Neural progenitor cell (in vitro differentiated cells): Measurements from ENCODE around the gene KLHL36. TPM values are rescaled to one million over a fixed set of nuclear protein-coding genes. Genes with fewer than 3 reads are reported as not detected.

Source experiments
- DNase-seq: peaks from one replicate; pipeline ENCODE4 v3.0.0-alpha.2; 2016; ENCODE audit warnings: low spot score
- H2AFZ ChIP-seq: fragments of 200-600 bp; sonication (generic); replicated peaks from 2 replicates; pipeline ENCODE4 v1.6.1; 2016; ENCODE audit warnings: antibody characterized with exemption
- H3F3A ChIP-seq: fragments of 200-600 bp; sonication (generic); 2 replicates; pipeline ENCODE4 v1.6.1; 2016; ENCODE audit warnings: antibody characterized with exemption, low read depth
- H3K27ac ChIP-seq: fragments of 200-600 bp; sonication (generic); 2 replicates; pipeline ENCODE4 v1.5.1; 2016; ENCODE audit warnings: mild to moderate bottlenecking
- H3K27me3 ChIP-seq: fragments of 200-600 bp; sonication (generic); 2 replicates; pipeline ENCODE4 v1.6.1; 2016; ENCODE audit warnings: mild to moderate bottlenecking, moderate library complexity
- H3K36me3 ChIP-seq: fragments of 200-600 bp; sonication (generic); 2 replicates; pipeline ENCODE4 v1.5.1; 2016
- H3K4me1 ChIP-seq: fragments of 200-600 bp; sonication (generic); 2 replicates; pipeline ENCODE4 v1.6.1; 2016; ENCODE audit warnings: mixed run types
- H3K4me2 ChIP-seq: fragments of 200-600 bp; sonication (generic); 2 replicates; pipeline ENCODE4 v1.6.1; 2016
- H3K4me3 ChIP-seq: fragments of 200-600 bp; sonication (generic); 2 replicates; pipeline ENCODE4 v1.5.1; 2016
- H3K79me2 ChIP-seq: fragments of 200-600 bp; sonication (generic); 2 replicates; pipeline ENCODE4 v1.6.1; 2016; ENCODE audit warnings: low read depth
- H3K9ac ChIP-seq: fragments of 200-600 bp; sonication (generic); 2 replicates; pipeline ENCODE4 v1.6.1; 2016
- H3K9me3 ChIP-seq: fragments of 200-600 bp; sonication (generic); 2 replicates; pipeline ENCODE4 v1.5.1; 2016; ENCODE audit warnings: low read depth
- H4K20me1 ChIP-seq: fragments of 200-600 bp; sonication (generic); 2 replicates; pipeline ENCODE4 v1.6.1; 2016; ENCODE audit warnings: low read depth
- H3K27ac Mint-ChIP-seq: 3 replicates; pipeline ENCODE4 v1.8.0; 2021; ENCODE audit warnings: mixed read lengths
- H3K27me3 Mint-ChIP-seq: 2 replicates; pipeline ENCODE4 v1.8.0; 2022; ENCODE audit warnings: low read depth, mild to moderate bottlenecking, inconsistent platforms, moderate library complexity, mixed read lengths; ENCODE audit not compliant: insufficient read depth
- H3K36me3 Mint-ChIP-seq: 3 replicates; pipeline ENCODE4 v1.8.0; 2021; ENCODE audit warnings: mixed read lengths
- H3K4me1 Mint-ChIP-seq: 3 replicates; pipeline ENCODE4 v1.8.0; 2021; ENCODE audit warnings: mixed read lengths
- H3K4me3 Mint-ChIP-seq: 3 replicates; pipeline ENCODE4 v1.8.0; 2021; ENCODE audit warnings: mild to moderate bottlenecking, moderate library complexity, mixed read lengths
- H3K9me3 Mint-ChIP-seq: 3 replicates; pipeline ENCODE4 v1.8.0; 2020; ENCODE audit warnings: mixed read lengths
- CTCF ChIP-seq: fragments of 200-600 bp; sonication (generic); IDR thresholded peaks from 2 replicates; pipeline ENCODE4 v1.5.1; 2017; ENCODE audit warnings: antibody characterized with exemption, mild to moderate bottlenecking
- EZH2 ChIP-seq: fragments of 200-600 bp; sonication (generic); IDR thresholded peaks from 2 replicates; pipeline ENCODE4 v1.6.1; 2017; ENCODE audit warnings: antibody characterized with exemption, mild to moderate bottlenecking, moderate library complexity
- EZH2phosphoT487 ChIP-seq: fragments of 200-600 bp; sonication (generic); IDR thresholded peaks from 2 replicates; pipeline ENCODE4 v1.6.1; 2017; ENCODE audit warnings: antibody characterized with exemption
- total RNA-seq: library from RNA; depleted of rRNA; stranded (reverse); fragments of >200 nt; gene quantifications from 2 replicates; pipeline ENCODE4 v1.2.3, GENCODE V29; 2015; ENCODE audit warnings: low replicate concordance

KLHL36 gene
- total RNA-seq, 1 donor from 2014 or later, result 15.9 TPM

GRCh38 chr16:84612686-84613085 is 35.6 kb upstream of the KLHL36 start:
- Histone ChIP-seq H3F3A (peaks cover 17% of the 10 kb centered on the region), H3K27ac (no peak overlapping the region), H3K79me2 (peaks cover 95% of the 10 kb centered on the region), H3K9ac (no peak overlapping the region), H3K4me1 (peaks cover 25% of the 10 kb centered on the region), H3K4me3 (no peak overlapping the region), H3K9me3 (no peaks in the 10 kb centered on the region), H2AFZ (no peak overlapping the region), H3K36me3 (no peaks in the 10 kb centered on the region), H3K27me3 (peaks cover 12% of the 10 kb centered on the region), H4K20me1 (peaks cover 75% of the 10 kb centered on the region), H3K4me2 (no peak overlapping the region)
- peaks cover 48% of the 10 kb centered on the region for H3K36me3 Mint-ChIP-seq
- H3K9me3 Mint-ChIP-seq, result no peaks in the 10 kb centered on the region
- DNase-seq, result no peak
- peaks cover 5% of the 10 kb centered on the region for H3K27me3 Mint-ChIP-seq
- H3K27ac Mint-ChIP-seq, result no peak overlapping the region
- no peak overlapping the region for H3K4me3 Mint-ChIP-seq
- H3K4me1 Mint-ChIP-seq, result peaks cover 54% of the 10 kb centered on the region
- no peak for TF ChIP-seq CTCF
- TF ChIP-seq EZH2phosphoT487, result no peak
- TF ChIP-seq EZH2, result no peak

- no peak for DNase-seq
- no peak overlapping the region for H3K9ac ChIP-seq
- peaks cover 54% of the 10 kb centered on the region for H3K4me1 Mint-ChIP-seq
- peak overlapping the region; percentile 90 for H3K27ac Mint-ChIP-seq
- peaks cover 71% of the 10 kb centered on the region for H4K20me1 ChIP-seq
- H3K4me3 Mint-ChIP-seq, result peak overlapping the region; percentile 63
- no peak overlapping the region for H3K4me2 ChIP-seq
- H3F3A ChIP-seq, result peaks cover 17% of the 10 kb centered on the region
- peaks cover 40% of the 10 kb centered on the region for H3K36me3 Mint-ChIP-seq
- no peak overlapping the region for H2AFZ ChIP-seq
- TF ChIP-seq CTCF, result no peak
- TF ChIP-seq EZH2phosphoT487, result no peak
- TF ChIP-seq EZH2, result no peak
- peaks cover 25% of the 10 kb centered on the region for H3K4me1 ChIP-seq
- peaks cover 87% of the 10 kb centered on the region for H3K79me2 ChIP-seq
- H3K9me3 Mint-ChIP-seq, result no peaks in the 10 kb centered on the region
- H3K4me3 ChIP-seq, result no peak overlapping the region
- no peaks in the 10 kb centered on the region for H3K36me3 ChIP-seq
- peaks cover 5% of the 10 kb centered on the region for H3K27me3 Mint-ChIP-seq
- peaks cover 12% of the 10 kb centered on the region for H3K27me3 ChIP-seq
- H3K27ac ChIP-seq, result no peak overlapping the region
- H3K9me3 ChIP-seq, result no peaks in the 10 kb centered on the region
Observed at GRCh38 chr16:84613408-84614072, 34.8 kb upstream of the KLHL36 start.

- Mint-ChIP-seq H3K27me3 (peaks cover 9% of the 10 kb centered on the region), H3K36me3 (peaks cover 38% of the 10 kb centered on the region), H3K27ac (peak overlapping the region; percentile 90), H3K4me3 (peak overlapping the region; percentile 63), H3K4me1 (peaks cover 59% of the 10 kb centered on the region), H3K9me3 (no peaks in the 10 kb centered on the region)
- Histone ChIP-seq H3K27me3 (peaks cover 12% of the 10 kb centered on the region), H3K4me2 (peak overlapping the region; percentile 5), H3K4me1 (peaks cover 25% of the 10 kb centered on the region), H3F3A (peaks cover 22% of the 10 kb centered on the region), H3K9ac (no peak overlapping the region), H3K79me2 (peaks cover 82% of the 10 kb centered on the region), H3K27ac (peak overlapping the region; percentile 44), H3K4me3 (no peak overlapping the region), H2AFZ (no peak overlapping the region), H3K36me3 (no peaks in the 10 kb centered on the region), H3K9me3 (no peaks in the 10 kb centered on the region), H4K20me1 (peaks cover 71% of the 10 kb centered on the region)
- no peak for DNase-seq
- no peak for TF ChIP-seq EZH2
- no peak for TF ChIP-seq EZH2phosphoT487
- no peak for TF ChIP-seq CTCF
Observed at GRCh38 chr16:84614073-84614459, 34.2 kb upstream of the KLHL36 start.
